Skeletal muscle satellite cell (primary cell): ENCODE measurements around the gene SOS1.
"Not testable (repeated sequence)": the region's sequence is repeated elsewhere in the genome, so short reads cannot be mapped to it uniquely, and the experiment has no call there.

ENCODE experiments used
- H3K27me3 ChIP-seq: 2 replicates; pipeline ENCODE4 v1.7.0; 2013; ENCODE audit warnings: low read length; ENCODE audit not compliant: control insufficient read depth, insufficient read depth
- H3K36me3 ChIP-seq: 2 replicates; pipeline ENCODE4 v1.7.0; 2013; ENCODE audit warnings: mild to moderate bottlenecking, control low read depth, low read length; ENCODE audit not compliant: insufficient read depth
- H3K4me1 ChIP-seq: 2 replicates; pipeline ENCODE4 v1.7.0; 2013; ENCODE audit warnings: low read length; ENCODE audit not compliant: control insufficient read depth, insufficient read depth
- H3K4me2 ChIP-seq: 2 replicates; pipeline ENCODE4 v1.7.0; 2013; ENCODE audit warnings: mild to moderate bottlenecking, low read length
- H3K4me3 ChIP-seq: 2 replicates; pipeline ENCODE4 v1.7.0; 2013; ENCODE audit warnings: low read length
- H3K9ac ChIP-seq: 2 replicates; pipeline ENCODE4 v1.7.0; 2013; ENCODE audit warnings: mild to moderate bottlenecking, low read depth, low read length, moderate library complexity
- H3K9me3 ChIP-seq: replicated peaks from 2 replicates; pipeline ENCODE4 v1.7.0; 2013; ENCODE audit warnings: mild to moderate bottlenecking, control low read depth, low read length

SOS1 gene

GRCh38 chr2:39059366-39059952, 61.4 kb downstream of the SOS1 start:
- no peaks in the 10 kb centered on the region for H3K36me3 ChIP-seq
- no peaks in the 10 kb centered on the region for H3K27me3 ChIP-seq
- no peak overlapping the region for H3K4me2 ChIP-seq

DNA sequence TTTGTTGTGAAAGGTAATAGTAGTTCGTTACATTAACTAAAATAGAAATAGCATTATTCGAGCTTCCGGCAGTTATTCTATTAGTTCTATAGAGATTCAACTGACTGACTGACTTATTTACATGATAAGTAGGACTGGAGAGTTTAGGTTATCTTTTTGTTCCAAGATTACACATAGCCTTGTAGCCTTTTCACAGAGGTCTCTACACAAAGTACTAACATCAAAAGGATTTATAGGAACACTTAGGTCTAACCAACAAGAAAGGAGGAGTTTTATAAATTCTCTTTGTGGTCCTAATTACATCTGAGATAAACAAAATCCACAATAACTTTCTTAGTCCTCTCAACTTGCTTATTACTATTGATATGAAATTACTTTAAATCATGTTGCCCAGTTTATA, 62.8 kb downstream of the SOS1 start:
- Histone ChIP-seq H3K4me2 (no peak overlapping the region), H3K27me3 (no peaks in the 10 kb centered on the region), H3K9me3 (no peaks in the 10 kb centered on the region), H3K4me1 (no peaks in the 10 kb centered on the region), H3K9ac (no peak overlapping the region), H3K36me3 (no peaks in the 10 kb centered on the region), H3K4me3 (no peak overlapping the region)

More at GRCh38 chr2:39059366-39059952, 61.4 kb downstream of the SOS1 start:
- Histone ChIP-seq H3K4me3 (no peak overlapping the region), H3K9me3 (no peaks in the 10 kb centered on the region), H3K4me1 (no peaks in the 10 kb centered on the region), H3K9ac (no peak overlapping the region)

DNA sequence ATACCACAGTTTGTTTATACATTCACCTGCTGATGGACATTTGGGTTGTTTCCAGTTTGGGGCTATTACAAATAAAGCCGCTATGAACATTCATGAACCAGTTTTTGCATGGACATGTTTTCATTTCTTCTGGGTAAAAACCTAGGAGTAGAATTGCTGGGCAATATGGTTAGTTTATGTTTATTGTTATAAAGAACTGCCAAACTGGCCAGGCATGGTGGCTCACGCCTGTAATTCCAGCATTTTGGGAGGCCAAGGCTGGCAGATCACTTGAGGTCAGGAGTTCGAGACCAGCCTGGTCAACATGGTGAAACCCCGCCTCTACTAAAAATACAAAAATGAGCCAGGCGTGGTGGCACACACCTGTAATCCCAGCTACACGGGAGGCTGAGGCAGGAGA, 68.2 kb downstream of the SOS1 start:
- H3K4me2 ChIP-seq, H3K9ac ChIP-seq, H3K9me3 ChIP-seq, H3K27me3 ChIP-seq, H3K4me3 ChIP-seq, H3K36me3 ChIP-seq, H3K4me1 ChIP-seq: not testable (repeated sequence)

DNA sequence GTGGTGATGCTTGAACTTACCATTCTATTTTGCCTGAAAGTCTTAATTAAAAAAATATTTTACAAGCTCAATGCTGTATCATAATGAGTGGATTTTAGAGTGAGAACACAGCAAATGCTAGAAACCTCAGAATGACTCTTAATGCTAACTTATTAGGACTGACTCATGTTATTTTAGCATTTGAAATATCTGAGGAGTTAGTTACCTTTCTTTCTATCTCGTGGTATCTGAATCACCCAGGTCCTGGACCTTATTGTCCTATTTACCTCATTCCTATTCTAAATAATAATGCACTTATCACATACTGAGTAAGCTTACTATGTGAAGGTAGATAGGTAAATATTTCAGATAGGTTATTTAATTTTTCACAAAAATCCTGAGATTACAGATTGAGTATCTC, 70.7 kb downstream of the SOS1 start:
- Histone ChIP-seq H3K36me3 (peaks cover 16% of the 10 kb centered on the region), H3K9ac (no peak overlapping the region), H3K9me3 (no peaks in the 10 kb centered on the region), H3K4me1 (peaks cover 7% of the 10 kb centered on the region), H3K4me2 (no peak overlapping the region), H3K4me3 (no peak overlapping the region), H3K27me3 (no peaks in the 10 kb centered on the region)

- no peaks in the 10 kb centered on the region for H3K9me3 ChIP-seq
- no peak overlapping the region for H3K4me2 ChIP-seq
- H3K4me3 ChIP-seq = no peak overlapping the region
- no peaks in the 10 kb centered on the region for H3K27me3 ChIP-seq
- peaks cover 4% of the 10 kb centered on the region for H3K36me3 ChIP-seq
- peaks cover 4% of the 10 kb centered on the region for H3K4me1 ChIP-seq
- H3K9ac ChIP-seq = no peak overlapping the region
Measured at GRCh38 chr2:39039072-39039471, 81.8 kb downstream of the SOS1 start.

GRCh38 chr2:39033980-39034379, 86.9 kb downstream of the SOS1 start:
- Histone ChIP-seq H3K27me3 (no peaks in the 10 kb centered on the region), H3K4me2 (no peak overlapping the region), H3K9ac (no peak overlapping the region), H3K9me3 (no peaks in the 10 kb centered on the region), H3K4me3 (no peak overlapping the region), H3K4me1 (peaks cover 11% of the 10 kb centered on the region), H3K36me3 (peaks cover 9% of the 10 kb centered on the region)

GRCh38 chr2:39027421-39027820, 93.4 kb downstream of the SOS1 start:
- Histone ChIP-seq H3K4me2 (no peak overlapping the region), H3K27me3 (no peaks in the 10 kb centered on the region), H3K9ac (no peak overlapping the region), H3K4me1 (peaks cover 10% of the 10 kb centered on the region), H3K36me3 (peaks cover 12% of the 10 kb centered on the region), H3K9me3 (no peaks in the 10 kb centered on the region), H3K4me3 (no peak overlapping the region)

DNA sequence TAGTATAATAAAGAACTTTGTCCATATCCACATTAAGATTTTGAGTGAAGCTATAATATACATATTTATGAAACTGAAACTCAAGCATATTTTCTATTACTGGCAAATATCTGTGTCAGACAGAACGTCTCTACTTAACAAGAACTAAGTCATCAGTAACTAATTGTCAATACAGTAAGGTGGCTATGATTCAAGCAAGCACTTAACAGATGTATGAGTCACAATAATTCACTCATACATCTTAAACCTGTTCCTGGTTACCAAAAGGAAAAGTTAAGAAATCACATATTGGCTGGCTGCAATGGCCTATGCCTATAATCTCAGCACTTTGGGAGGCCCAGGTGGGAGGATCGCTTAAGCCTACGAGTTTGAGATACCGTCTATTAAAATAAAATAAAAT, 96.0 kb downstream of the SOS1 start:
- Histone ChIP-seq H3K9me3 (no peaks in the 10 kb centered on the region), H3K36me3 (peaks cover 10% of the 10 kb centered on the region), H3K4me1 (peaks cover 9% of the 10 kb centered on the region), H3K9ac (no peak overlapping the region), H3K4me2 (no peak overlapping the region), H3K4me3 (no peak overlapping the region), H3K27me3 (no peaks in the 10 kb centered on the region)

GRCh38 chr2:39023649-39024048, 97.2 kb downstream of the SOS1 start:
- Histone ChIP-seq H3K4me1 (peaks cover 9% of the 10 kb centered on the region), H3K4me3 (no peak overlapping the region), H3K27me3 (no peaks in the 10 kb centered on the region), H3K4me2 (no peak overlapping the region), H3K36me3 (peaks cover 10% of the 10 kb centered on the region), H3K9me3 (no peaks in the 10 kb centered on the region), H3K9ac (no peak overlapping the region)

DNA sequence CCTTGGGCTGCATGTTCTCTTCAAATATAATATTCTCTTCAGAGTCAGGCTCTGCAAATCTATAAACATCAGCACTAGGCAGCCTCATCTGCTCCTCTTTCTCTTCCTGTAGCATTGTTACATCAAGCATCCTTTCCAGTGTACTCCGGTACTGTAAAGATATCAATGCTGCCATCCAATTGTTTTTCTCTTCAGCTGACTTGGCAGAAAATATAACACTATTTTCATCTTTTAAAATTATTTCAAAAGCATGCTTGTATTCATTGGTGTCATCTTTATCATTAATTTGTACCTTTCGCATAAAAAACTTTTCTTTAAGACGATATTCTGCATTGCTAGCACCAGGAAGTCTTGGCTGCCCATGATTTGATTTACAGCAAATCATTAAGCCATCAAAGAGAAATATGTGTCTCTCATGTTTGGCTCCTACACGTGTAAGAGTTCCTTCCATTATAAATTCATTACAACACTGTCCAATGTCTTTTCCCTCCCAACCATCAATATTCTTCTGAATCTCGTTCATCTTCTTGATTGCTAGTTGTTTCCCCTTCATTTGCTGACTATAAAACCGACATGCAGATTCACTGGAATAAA, 98.1 kb downstream of the SOS1 start:
- no peak overlapping the region for H3K4me3 ChIP-seq
- no peaks in the 10 kb centered on the region for H3K9me3 ChIP-seq
- peaks cover 9% of the 10 kb centered on the region for H3K4me1 ChIP-seq
- no peak overlapping the region for H3K9ac ChIP-seq
- H3K36me3 ChIP-seq = peaks cover 10% of the 10 kb centered on the region
- H3K27me3 ChIP-seq = no peaks in the 10 kb centered on the region
- H3K4me2 ChIP-seq = no peak overlapping the region

GRCh38 chr2:39020383-39020782, 100.5 kb downstream of the SOS1 start:
- H3K4me3 ChIP-seq = no peak overlapping the region
- peaks cover 9% of the 10 kb centered on the region for H3K4me1 ChIP-seq
- no peaks in the 10 kb centered on the region for H3K9me3 ChIP-seq
- no peak overlapping the region for H3K4me2 ChIP-seq
- no peaks in the 10 kb centered on the region for H3K27me3 ChIP-seq
- peaks cover 10% of the 10 kb centered on the region for H3K36me3 ChIP-seq
- H3K9ac ChIP-seq = no peak overlapping the region

- H3K4me1 ChIP-seq = no peaks in the 10 kb centered on the region
- no peaks in the 10 kb centered on the region for H3K9me3 ChIP-seq
- no peaks in the 10 kb centered on the region for H3K27me3 ChIP-seq
- H3K4me3 ChIP-seq = no peak overlapping the region
- no peak overlapping the region for H3K4me2 ChIP-seq
- no peak overlapping the region for H3K9ac ChIP-seq
- H3K36me3 ChIP-seq = peaks cover 12% of the 10 kb centered on the region
Measured at GRCh38 chr2:39018638-39019037, 102.2 kb downstream of the SOS1 start.
